ENCODE measurements around the gene CDYL2.

CDYL2 gene

GRCh38 chr16:80586476-80586875, 217.9 kb downstream of the CDYL2 start:
- DNase-seq, result no peak

- no peak for DNase-seq
These were observed 218.6 kb downstream of the CDYL2 start for GRCh38 chr16:80585764-80586163.

GRCh38 chr16:80583466-80583865, 220.9 kb downstream of the CDYL2 start:
- peak; percentile 26 for DNase-seq

GRCh38 chr16:80580109-80580832, 224.1 kb downstream of the CDYL2 start:
- peak; percentile 58 for DNase-seq

- DNase-seq, result no peak
These were observed 226.7 kb downstream of the CDYL2 start for GRCh38 chr16:80577485-80578280.

- no peak for DNase-seq
These were observed 228.0 kb downstream of the CDYL2 start for GRCh38 chr16:80576343-80576912.

GRCh38 chr16:80573700-80574120, 230.7 kb downstream of the CDYL2 start:
- DNase-seq, result no peak

- no peak for DNase-seq
These were observed 234.3 kb downstream of the CDYL2 start for GRCh38 chr16:80570106-80570478.

- peak; percentile 74 for DNase-seq
These were observed 234.8 kb downstream of the CDYL2 start for GRCh38 chr16:80569440-80570105.

- no peak for DNase-seq
These were observed 240.0 kb downstream of the CDYL2 start for GRCh38 chr16:80564394-80564793.

GRCh38 chr16:80563066-80563465, 241.3 kb downstream of the CDYL2 start:
- no peak for DNase-seq

- no peak for DNase-seq
These were observed 245.0 kb downstream of the CDYL2 start for GRCh38 chr16:80559369-80559768.

GRCh38 chr16:80557037-80557436, 247.4 kb downstream of the CDYL2 start:
- no peak for DNase-seq

- DNase-seq, result no peak
These were observed 247.9 kb downstream of the CDYL2 start for GRCh38 chr16:80556481-80556880.

GRCh38 chr16:80554033-80554432, 250.4 kb downstream of the CDYL2 start:
- no peak for DNase-seq

- no peak for DNase-seq
These were observed 252.1 kb downstream of the CDYL2 start for GRCh38 chr16:80552277-80552676.
